A673 (cell line): ENCODE results near the gene GCN1. TPM values are rescaled to one million over a fixed set of nuclear protein-coding genes. Genes with fewer than 3 reads are reported as not detected.
"Not testable (repeated sequence)": the region's sequence is repeated elsewhere in the genome, so short reads cannot be mapped to it uniquely, and the experiment has no call there.

Experiments used
- BruUV-seq: library from RNA; stranded (reverse); fragments of 400-500 nt; replicated peaks from 2 replicates; lab custom pipeline; 2021; lab: Mats Ljungman, UMichigan
- CTCF ChIA-PET: fragments of 300-600 bp; sonication (Branson Sonifier 250); formaldehyde crosslinking; loops from one replicate; lab custom pipeline; 2022; ENCODE audit warnings: antibody characterized with exemption; lab: Charles Lee
- POLR2A ChIA-PET: fragments of 300-600 bp; sonication (Branson Sonifier 250); formaldehyde crosslinking; loops from one replicate; lab custom pipeline; 2022; ENCODE audit warnings: antibody characterized with exemption; ENCODE audit not compliant: low non-redundant PET; lab: Charles Lee
- DNase-seq: peaks from one replicate; pipeline ENCODE4 v3.0.0-alpha.2; 2015; ENCODE audit warnings: low spot score
- H3K27ac ChIP-seq: fragments of 200-600 bp; sonication (generic); 2 replicates; pipeline ENCODE4 v1.5.1; 2016; ENCODE audit warnings: mixed run types, low read depth, mild to moderate bottlenecking, mixed read lengths, antibody characterized with exemption, low read length; ENCODE audit not compliant: poor library complexity, severe bottlenecking
- H3K27me3 ChIP-seq: fragments of 200-600 bp; sonication (generic); replicated peaks from 2 replicates; pipeline ENCODE4 v1.6.1; 2017; ENCODE audit warnings: mixed run types, low read depth, mild to moderate bottlenecking, mixed read lengths, antibody characterized with exemption, low read length; ENCODE audit not compliant: insufficient read depth, poor library complexity
- H3K36me3 ChIP-seq: fragments of 200-600 bp; sonication (generic); 2 replicates; pipeline ENCODE4 v1.6.1; 2016; ENCODE audit warnings: mixed run types, mild to moderate bottlenecking, mixed read lengths, antibody characterized with exemption, low read length; ENCODE audit not compliant: insufficient read depth, poor library complexity, severe bottlenecking
- H3K4me1 ChIP-seq: fragments of 200-600 bp; sonication (generic); 2 replicates; pipeline ENCODE4 v1.6.1; 2017; ENCODE audit warnings: mixed run types, mild to moderate bottlenecking, mixed read lengths, antibody characterized with exemption, low read length; ENCODE audit not compliant: insufficient read depth, poor library complexity, severe bottlenecking
- H3K4me3 ChIP-seq: fragments of 200-600 bp; sonication (generic); 2 replicates; pipeline ENCODE4 v1.5.1; 2016; ENCODE audit warnings: low read depth, mixed run types, mild to moderate bottlenecking, mixed read lengths, low read length; ENCODE audit not compliant: poor library complexity, severe bottlenecking
- H3K9me3 ChIP-seq: fragments of 200-600 bp; sonication (generic); 2 replicates; pipeline ENCODE4 v1.6.1; 2016; ENCODE audit warnings: mixed run types, low read depth, mild to moderate bottlenecking, mixed read lengths, antibody characterized with exemption, low read length; ENCODE audit not compliant: poor library complexity, severe bottlenecking
- EZH2 ChIP-seq: fragments of 200-600 bp; sonication (generic); IDR thresholded peaks from 2 replicates; pipeline ENCODE4 v1.6.1; 2017; ENCODE audit warnings: borderline replicate concordance, low read depth, mild to moderate bottlenecking, mixed read lengths, antibody characterized with exemption, low read length; ENCODE audit not compliant: poor library complexity, severe bottlenecking
- intact Hi-C: fragments of 100-400 bp; cut with micrococcal nuclease; formaldehyde crosslinking; loops from one replicate; pipeline ENCODE4 v1.10.0; 2022; ENCODE audit not compliant: unreplicated experiment
- total RNA-seq: library from RNA; stranded (reverse); gene quantifications from 2 replicates; pipeline ENCODE4 v1.2.3, GENCODE V29; 2021
- TF ChIP-seq, protein P1 (sequence below): fragments of 300-800, 200-600 bp; sonication (generic); conservative IDR thresholded peaks from 2 replicates; pipeline ENCODE4 v1.5.1; 2017; ENCODE audit warnings: low read depth, mild to moderate bottlenecking, antibody characterized with exemption, low read length, moderate library complexity, mixed read lengths

The GCN1 gene
- total RNA-seq, 1 experiment from 2014 or later, result 129 TPM

DNA sequence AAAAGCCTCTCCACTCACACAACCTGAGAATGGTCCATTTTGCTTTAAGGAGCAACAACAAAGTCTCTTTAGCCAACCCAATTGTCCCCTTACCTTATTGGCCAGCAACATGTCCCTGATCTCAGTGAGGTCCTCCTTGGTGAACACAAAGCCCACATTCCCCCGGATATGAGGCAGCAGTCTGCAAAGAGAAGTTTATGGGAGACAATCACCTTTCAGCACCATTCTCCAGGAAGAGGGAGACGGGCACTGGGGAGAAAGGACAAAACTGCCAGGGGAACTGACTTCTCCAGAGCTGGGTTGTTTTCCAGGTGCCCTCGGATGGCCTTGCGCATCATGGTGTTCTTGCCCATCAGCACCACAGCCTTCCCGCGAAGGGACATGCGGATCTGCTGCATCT lies 4.5 kb upstream of the GCN1 start:
- no peaks in the 10 kb centered on the region for H3K9me3 ChIP-seq
- ChIA-PET POLR2A (no interaction called here), CTCF (no interaction called here)
- peaks cover 22% of the 10 kb centered on the region for H3K4me1 ChIP-seq
- peak overlapping the region; percentile 95 for H3K27ac ChIP-seq
- TF ChIP-seq, protein P1, sequence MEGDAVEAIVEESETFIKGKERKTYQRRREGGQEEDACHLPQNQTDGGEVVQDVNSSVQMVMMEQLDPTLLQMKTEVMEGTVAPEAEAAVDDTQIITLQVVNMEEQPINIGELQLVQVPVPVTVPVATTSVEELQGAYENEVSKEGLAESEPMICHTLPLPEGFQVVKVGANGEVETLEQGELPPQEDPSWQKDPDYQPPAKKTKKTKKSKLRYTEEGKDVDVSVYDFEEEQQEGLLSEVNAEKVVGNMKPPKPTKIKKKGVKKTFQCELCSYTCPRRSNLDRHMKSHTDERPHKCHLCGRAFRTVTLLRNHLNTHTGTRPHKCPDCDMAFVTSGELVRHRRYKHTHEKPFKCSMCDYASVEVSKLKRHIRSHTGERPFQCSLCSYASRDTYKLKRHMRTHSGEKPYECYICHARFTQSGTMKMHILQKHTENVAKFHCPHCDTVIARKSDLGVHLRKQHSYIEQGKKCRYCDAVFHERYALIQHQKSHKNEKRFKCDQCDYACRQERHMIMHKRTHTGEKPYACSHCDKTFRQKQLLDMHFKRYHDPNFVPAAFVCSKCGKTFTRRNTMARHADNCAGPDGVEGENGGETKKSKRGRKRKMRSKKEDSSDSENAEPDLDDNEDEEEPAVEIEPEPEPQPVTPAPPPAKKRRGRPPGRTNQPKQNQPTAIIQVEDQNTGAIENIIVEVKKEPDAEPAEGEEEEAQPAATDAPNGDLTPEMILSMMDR, result no peak
- TF ChIP-seq EZH2, result no peak
- intact Hi-C loops, result no loop called here
- no TSS peak for BruUV-seq
- no peaks in the 10 kb centered on the region for H3K27me3 ChIP-seq
- H3K4me3 ChIP-seq, result peak overlapping the region; percentile 97
- H3K36me3 ChIP-seq, result peaks cover 48% of the 10 kb centered on the region
- DNase-seq, result no peak

DNA sequence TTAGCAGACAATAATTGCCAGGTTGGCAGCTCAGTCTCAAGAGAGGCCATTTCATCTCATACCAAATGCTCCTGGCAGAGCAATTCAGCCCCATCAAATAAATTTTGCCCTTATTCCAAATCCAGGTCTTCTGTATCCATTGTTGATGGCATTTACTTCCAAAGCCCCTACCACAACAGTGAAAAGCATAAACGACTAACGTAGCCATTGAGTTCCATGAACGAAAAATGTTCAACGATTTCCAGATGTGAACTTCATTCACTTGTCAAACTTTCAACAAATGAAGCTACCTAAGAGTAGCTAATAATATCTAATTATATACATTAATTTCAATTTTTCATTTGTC lies 3.0 kb upstream of the GCN1 start:
- Histone ChIP-seq H3K27me3 (no peaks in the 10 kb centered on the region), H3K4me3 (no peak overlapping the region), H3K9me3 (no peaks in the 10 kb centered on the region), H3K4me1 (peaks cover 22% of the 10 kb centered on the region), H3K27ac (peak overlapping the region; percentile 30), H3K36me3 (peaks cover 48% of the 10 kb centered on the region)
- TF ChIP-seq, protein P1, result no peak
- no peak for TF ChIP-seq EZH2
- intact Hi-C loops, result no loop called here
- DNase-seq, result no peak
- TSS peak; percentile 0 for BruUV-seq
- ChIA-PET CTCF (no interaction called here), POLR2A (no interaction called here)

DNA sequence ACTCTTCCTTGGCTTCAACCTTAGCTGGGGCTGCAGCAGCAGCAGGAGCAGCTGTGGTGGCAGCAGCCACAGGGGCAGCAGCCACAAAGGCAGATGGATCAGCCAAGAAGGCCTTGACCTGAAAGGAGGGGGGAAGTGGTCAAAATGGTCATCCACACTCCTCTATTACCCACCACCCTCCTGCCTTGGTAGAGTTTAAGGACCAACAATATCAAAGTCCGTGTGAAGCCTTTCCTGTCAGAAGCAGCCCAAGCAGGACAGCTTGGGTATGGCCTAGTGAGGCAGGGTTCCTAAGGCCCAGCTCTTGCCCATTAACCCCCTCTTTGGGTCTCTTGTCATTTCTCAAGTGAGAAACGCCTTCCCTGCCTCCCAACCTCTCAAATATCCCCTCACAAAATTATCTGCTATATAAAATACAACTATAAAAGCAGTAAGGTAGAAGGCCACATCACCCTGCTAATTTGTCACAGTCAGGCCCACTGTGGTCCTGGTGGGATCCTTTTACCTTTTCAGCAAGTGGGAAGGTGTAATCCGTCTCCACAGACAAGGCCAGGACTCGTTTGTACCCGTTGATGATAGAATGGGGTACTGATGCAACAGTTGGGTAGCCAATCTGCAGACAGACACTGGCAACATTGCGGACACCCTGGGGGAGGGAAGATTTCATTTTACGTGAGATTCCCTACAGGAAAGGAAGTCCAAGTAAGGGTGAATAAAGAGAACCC lies 2.5 kb upstream of the GCN1 start:
- DNase-seq, CTCF ChIA-PET, H3K4me3 ChIP-seq, H3K9me3 ChIP-seq, BruUV-seq, POLR2A ChIA-PET, intact Hi-C loops, H3K27me3 ChIP-seq: not testable (repeated sequence)
- Histone ChIP-seq H3K4me1 (peaks cover 19% of the 10 kb centered on the region), H3K36me3 (peaks cover 48% of the 10 kb centered on the region), H3K27ac (peak overlapping the region; percentile 30)

DNA sequence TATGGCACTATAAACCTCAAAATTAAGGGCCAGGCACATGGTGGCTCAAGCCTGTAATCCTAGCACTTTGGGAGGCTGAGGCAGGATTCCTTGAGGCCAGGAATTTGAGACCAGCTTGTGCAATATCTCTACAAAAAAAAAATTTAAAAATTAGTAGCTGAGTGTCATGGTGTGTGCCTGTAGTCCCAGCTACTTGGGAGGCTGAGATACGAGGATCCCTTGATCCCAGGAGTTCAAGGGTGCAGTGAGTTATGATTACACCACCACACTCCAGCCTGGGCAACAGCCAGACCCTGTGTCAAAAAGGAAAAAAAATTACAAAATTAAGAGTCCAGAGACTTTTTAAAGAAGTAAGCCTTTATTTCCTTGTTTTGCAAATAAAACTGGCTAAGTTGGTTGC lies 1.8 kb upstream of the GCN1 start:
- H3K4me3 ChIP-seq, result no peak overlapping the region
- ChIA-PET POLR2A (no interaction called here), CTCF (no interaction called here)
- no peak for TF ChIP-seq EZH2
- TF ChIP-seq, protein P1, result no peak
- H3K27ac ChIP-seq, result peak overlapping the region; percentile 30
- H3K36me3 ChIP-seq, result peaks cover 48% of the 10 kb centered on the region
- H3K9me3 ChIP-seq, result no peaks in the 10 kb centered on the region
- H3K27me3 ChIP-seq, result no peaks in the 10 kb centered on the region
- no TSS peak for BruUV-seq
- intact Hi-C loops, result no loop called here
- no peak for DNase-seq
- H3K4me1 ChIP-seq, result peaks cover 17% of the 10 kb centered on the region
